ENCODE results near the gene PRR16. TPM values are rescaled to one million over a fixed set of nuclear protein-coding genes. Genes with fewer than 3 reads are reported as not detected.
"Not testable (repeated sequence)": the region's sequence is repeated elsewhere in the genome, so short reads cannot be mapped to it uniquely, and the experiment has no call there.

The PRR16 gene
- total and polyA plus RNA-seq, 8 donors, result 4.9 to 13.4 (median 11.4) TPM

GRCh38 chr5:120451445-120451844 lies 12.7 kb upstream of the PRR16 start:
- intact Hi-C loops (cut with DNase I), result loop anchor here in 1 of 2 donors (10.0 kb wide), 1 partner anchor 397 kb away; no protein-coding TSS in a partner anchor
- H3K4me3 ChIP-seq, result no peak overlapping the region
- H3K36me3 ChIP-seq, result no peaks in the 10 kb centered on the region
- no peak for ATAC-seq
- TF ChIP-seq, protein P1, sequence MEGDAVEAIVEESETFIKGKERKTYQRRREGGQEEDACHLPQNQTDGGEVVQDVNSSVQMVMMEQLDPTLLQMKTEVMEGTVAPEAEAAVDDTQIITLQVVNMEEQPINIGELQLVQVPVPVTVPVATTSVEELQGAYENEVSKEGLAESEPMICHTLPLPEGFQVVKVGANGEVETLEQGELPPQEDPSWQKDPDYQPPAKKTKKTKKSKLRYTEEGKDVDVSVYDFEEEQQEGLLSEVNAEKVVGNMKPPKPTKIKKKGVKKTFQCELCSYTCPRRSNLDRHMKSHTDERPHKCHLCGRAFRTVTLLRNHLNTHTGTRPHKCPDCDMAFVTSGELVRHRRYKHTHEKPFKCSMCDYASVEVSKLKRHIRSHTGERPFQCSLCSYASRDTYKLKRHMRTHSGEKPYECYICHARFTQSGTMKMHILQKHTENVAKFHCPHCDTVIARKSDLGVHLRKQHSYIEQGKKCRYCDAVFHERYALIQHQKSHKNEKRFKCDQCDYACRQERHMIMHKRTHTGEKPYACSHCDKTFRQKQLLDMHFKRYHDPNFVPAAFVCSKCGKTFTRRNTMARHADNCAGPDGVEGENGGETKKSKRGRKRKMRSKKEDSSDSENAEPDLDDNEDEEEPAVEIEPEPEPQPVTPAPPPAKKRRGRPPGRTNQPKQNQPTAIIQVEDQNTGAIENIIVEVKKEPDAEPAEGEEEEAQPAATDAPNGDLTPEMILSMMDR (IDR thresholded peaks at IDR 0.05), result no peak
- H3K27me3 ChIP-seq, result no peaks in the 10 kb centered on the region
- H3K4me1 ChIP-seq, result no peaks in the 10 kb centered on the region
- no peak overlapping the region for H3K27ac ChIP-seq
- DNase-seq, result peak in 1 of 4 donors; percentile 51
- H3K9me3 ChIP-seq, result no peaks in the 10 kb centered on the region

- intact Hi-C loops (cut with DNase I), result loop anchor here in 1 of 2 donors (10.0 kb wide), 1 partner anchor 398 kb away; no protein-coding TSS in a partner anchor
These were observed 11.6 kb upstream of the PRR16 start for GRCh38 chr5:120452471-120452870.

GRCh38 chr5:120454094-120454798 lies 9.9 kb upstream of the PRR16 start:
- intact Hi-C loops (cut with DNase I), result loop anchor here in 1 of 2 donors (10.0 kb wide), 1 partner anchor 399 kb away; no protein-coding TSS in a partner anchor

More at GRCh38 chr5:120452471-120452870, 11.6 kb upstream of the PRR16 start:
- no peaks in the 10 kb centered on the region for H3K36me3 ChIP-seq
- no peak overlapping the region for H3K4me3 ChIP-seq
- TF ChIP-seq, protein P1 (IDR thresholded peaks at IDR 0.05), result no peak
- no peaks in the 10 kb centered on the region for H3K4me1 ChIP-seq
- no peaks in the 10 kb centered on the region for H3K27me3 ChIP-seq
- ATAC-seq (no peak), DNase-seq (no peak)
- no peaks in the 10 kb centered on the region for H3K9me3 ChIP-seq
- H3K27ac ChIP-seq, result no peak overlapping the region

GRCh38 chr5:120456006-120456405 lies 8.1 kb upstream of the PRR16 start:
- DNase-seq (no peak), ATAC-seq (no peak)
- Histone ChIP-seq H3K4me3 (no peak overlapping the region), H3K36me3 (no peaks in the 10 kb centered on the region), H3K27me3 (no peaks in the 10 kb centered on the region), H3K4me1 (no peaks in the 10 kb centered on the region), H3K27ac (no peak overlapping the region), H3K9me3 (no peaks in the 10 kb centered on the region)
- TF ChIP-seq, protein P1 (IDR thresholded peaks at IDR 0.05), result no peak
- intact Hi-C loops (cut with DNase I), result loop anchor here in 1 of 2 donors (10.0 kb wide), 1 partner anchor 401 kb away; no protein-coding TSS in a partner anchor

More at GRCh38 chr5:120454094-120454798, 9.9 kb upstream of the PRR16 start:
- Histone ChIP-seq H3K27ac (no peak overlapping the region), H3K4me1 (no peaks in the 10 kb centered on the region), H3K9me3 (no peaks in the 10 kb centered on the region), H3K4me3 (no peak overlapping the region), H3K36me3 (no peaks in the 10 kb centered on the region), H3K27me3 (no peaks in the 10 kb centered on the region)
- TF ChIP-seq, protein P1 (IDR thresholded peaks at IDR 0.05), result no peak
- DNase-seq, result peak in 2 of 4 donors; percentile 36 to 45
- peak; percentile 79 for ATAC-seq

DNA sequence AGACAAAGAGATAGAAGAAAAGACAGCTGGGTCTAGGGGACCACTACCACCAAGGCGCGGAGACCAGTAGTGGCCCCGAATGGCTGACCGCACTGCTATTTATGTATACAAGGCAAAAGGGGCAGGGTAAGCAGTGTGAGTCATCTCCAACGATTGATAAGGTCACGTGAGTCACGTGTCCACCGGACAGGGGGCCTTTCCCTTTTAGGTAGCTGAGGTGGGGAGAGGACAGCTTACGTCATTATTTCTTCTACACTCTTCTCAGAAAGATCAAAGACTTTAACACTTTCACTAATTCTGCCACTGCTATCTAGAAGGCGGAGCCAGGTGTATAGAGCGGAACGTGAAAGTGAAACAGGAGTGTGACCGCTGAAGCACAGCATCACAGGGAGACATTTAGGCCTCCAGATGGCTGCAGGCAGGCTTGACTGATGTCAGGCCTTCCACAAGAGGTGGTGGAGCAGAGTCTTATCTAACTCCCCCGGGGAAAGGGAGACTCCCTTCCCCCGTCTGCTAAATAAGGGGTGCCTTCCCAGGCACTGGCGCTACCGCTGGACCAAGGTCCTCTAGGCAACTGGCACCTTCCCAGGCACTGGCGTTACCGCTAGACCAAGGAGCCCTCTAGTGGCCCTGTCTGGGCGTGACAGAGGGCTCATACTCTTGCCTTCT lies 6.1 kb upstream of the PRR16 start:
- Histone ChIP-seq H3K9me3 (no peaks in the 10 kb centered on the region), H3K27ac (no peak overlapping the region), H3K27me3 (peaks cover 0 to under 1% of the 10 kb centered on the region in 2 donors), H3K4me1 (no peaks in the 10 kb centered on the region), H3K36me3 (no peaks in the 10 kb centered on the region), H3K4me3 (peak overlapping the region in 1 of 2 donors; percentile 34)
- peak; percentile 80 for ATAC-seq
- intact Hi-C loops (cut with DNase I), result loop anchor here in 1 of 2 donors (10.0 kb wide), 1 partner anchor 403 kb away; no protein-coding TSS in a partner anchor
- TF ChIP-seq, protein P1 (IDR thresholded peaks at IDR 0.05), result peak; percentile 59 to 66
- DNase-seq, result peak in 3 of 4 donors; percentile 53 to 88 (median 73)

DNA sequence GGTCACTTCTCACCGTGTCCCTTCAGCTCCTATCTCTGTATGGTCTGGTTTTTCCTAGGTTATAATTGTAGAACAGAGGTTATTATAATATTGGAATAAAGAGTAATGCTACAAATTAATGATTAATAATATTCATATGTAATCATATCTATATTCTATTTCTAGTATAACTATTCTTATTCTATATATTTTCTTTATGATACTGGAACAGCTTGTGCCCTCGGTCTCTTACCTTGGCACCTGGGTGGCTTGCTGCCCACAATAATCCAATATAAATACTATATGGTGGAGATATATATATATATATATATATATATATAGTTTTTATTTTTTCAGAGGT lies 5.6 kb upstream of the PRR16 start:
- not testable (repeated sequence) for H3K4me1 ChIP-seq, H3K36me3 ChIP-seq, H3K27ac ChIP-seq, DNase-seq, H3K27me3 ChIP-seq, ATAC-seq, H3K9me3 ChIP-seq
- intact Hi-C loops (cut with DNase I), result loop anchor here in 1 of 2 donors (10.0 kb wide), 1 partner anchor 404 kb away; no protein-coding TSS in a partner anchor
- peak overlapping the region in 1 of 2 donors; percentile 34 for H3K4me3 ChIP-seq

Measured in left lung (tissue), 10 donors.